ENCODE data around the gene DRAP1. TPM values are rescaled to one million over a fixed set of nuclear protein-coding genes. Genes with fewer than 3 reads are reported as not detected.

DRAP1 gene
- total RNA-seq, 1 donor from 2014 or later, result 169 TPM

GRCh38 chr11:65945430-65945911 lies 26.2 kb downstream of the DRAP1 start, which contains the start of gene TSGA10IP:
TSS of gene TSGA10IP (plus strand) at chr11:65945480. CDS start at chr11:65945676, 196 bp downstream.
- H3K4me1 Mint-ChIP-seq (ENCODE audit: low read depth, unreplicated experiment), result peaks cover 9% of the 10 kb centered on the region
- Histone ChIP-seq H2AFZ (ENCODE audit: low read depth, low read length) (no peak within 1 kb of the TSS), H3K79me2 (ENCODE audit: insufficient read depth, low read length) (no peaks in the 10 kb centered on the region), H3K4me3 (ENCODE audit: insufficient read depth, low read depth, low read length) (no peak within 1 kb of the TSS), H3K36me3 (ENCODE audit: insufficient read depth, low read length) (no peaks in the 10 kb centered on the region), H3K9me3 (ENCODE audit: insufficient read depth, low read depth, low read length) (no peaks in the 10 kb centered on the region), H3K4me1 (ENCODE audit: insufficient read depth, low read length) (peaks cover 11% of the 10 kb centered on the region), H3K27me3 (ENCODE audit: insufficient read depth, low read length) (no peaks in the 10 kb centered on the region), H3K9ac (ENCODE audit: low read length) (no peak within 1 kb of the TSS), H4K20me1 (ENCODE audit: insufficient read depth, low read length) (no peaks in the 10 kb centered on the region), H3K4me2 (ENCODE audit: low read length) (no peak within 1 kb of the TSS), H3K27ac (ENCODE audit: low read depth, low read length) (no peak within 1 kb of the TSS)
- H3K36me3 Mint-ChIP-seq (ENCODE audit: low read depth, unreplicated experiment), result no peaks in the 10 kb centered on the region
- DNase-seq (ENCODE audit: low read depth) (no peak), FAIRE-seq (no peak)
- H3K9me3 Mint-ChIP-seq (ENCODE audit: unreplicated experiment), result no peaks in the 10 kb centered on the region
- no peak within 1 kb of the TSS for H3K27ac Mint-ChIP-seq (ENCODE audit: unreplicated experiment)
- H3K4me3 Mint-ChIP-seq (ENCODE audit: unreplicated experiment), result no peak within 1 kb of the TSS
- TF ChIP-seq EZH2 (IDR thresholded peaks at IDR 0.05; ENCODE audit: insufficient read depth, low read length), result no peak
- no peak for TF ChIP-seq CTCF (IDR thresholded peaks at IDR 0.05; ENCODE audit: insufficient read depth, low read depth, low read length)
- H3K27me3 Mint-ChIP-seq (ENCODE audit: low read depth, unreplicated experiment), result peaks cover 8% of the 10 kb centered on the region

GRCh38 chr11:65945941-65946558 lies 26.8 kb downstream of the DRAP1 start:
- Histone ChIP-seq H3K36me3 (ENCODE audit: insufficient read depth, low read length) (no peaks in the 10 kb centered on the region), H3K27me3 (ENCODE audit: insufficient read depth, low read length) (no peaks in the 10 kb centered on the region), H2AFZ (ENCODE audit: low read depth, low read length) (no peak overlapping the region), H3K4me2 (ENCODE audit: low read length) (no peak overlapping the region), H3K27ac (ENCODE audit: low read depth, low read length) (no peak overlapping the region), H3K9me3 (ENCODE audit: insufficient read depth, low read depth, low read length) (no peaks in the 10 kb centered on the region), H4K20me1 (ENCODE audit: insufficient read depth, low read length) (no peaks in the 10 kb centered on the region), H3K79me2 (ENCODE audit: insufficient read depth, low read length) (no peaks in the 10 kb centered on the region), H3K4me3 (ENCODE audit: insufficient read depth, low read depth, low read length) (no peak overlapping the region), H3K9ac (ENCODE audit: low read length) (no peak overlapping the region), H3K4me1 (ENCODE audit: insufficient read depth, low read length) (peaks cover 10% of the 10 kb centered on the region)
- DNase-seq (ENCODE audit: low read depth) (no peak), FAIRE-seq (no peak)
- H3K36me3 Mint-ChIP-seq (ENCODE audit: low read depth, unreplicated experiment), result no peaks in the 10 kb centered on the region
- peaks cover 8% of the 10 kb centered on the region for H3K4me1 Mint-ChIP-seq (ENCODE audit: low read depth, unreplicated experiment)
- TF ChIP-seq CTCF (IDR thresholded peaks at IDR 0.05; ENCODE audit: insufficient read depth, low read depth, low read length) (no peak), EZH2 (IDR thresholded peaks at IDR 0.05; ENCODE audit: insufficient read depth, low read length) (no peak)
- no peaks in the 10 kb centered on the region for H3K9me3 Mint-ChIP-seq (ENCODE audit: unreplicated experiment)
- no peak overlapping the region for H3K4me3 Mint-ChIP-seq (ENCODE audit: unreplicated experiment)
- no peak overlapping the region for H3K27ac Mint-ChIP-seq (ENCODE audit: unreplicated experiment)
- H3K27me3 Mint-ChIP-seq (ENCODE audit: low read depth, unreplicated experiment), result peaks cover 8% of the 10 kb centered on the region

- H3K9ac ChIP-seq (ENCODE audit: low read length), result no peak overlapping the region
- TF ChIP-seq EZH2 (IDR thresholded peaks at IDR 0.05; ENCODE audit: insufficient read depth, low read length) (no peak), CTCF (IDR thresholded peaks at IDR 0.05; ENCODE audit: insufficient read depth, low read depth, low read length) (no peak)
These were observed 27.4 kb downstream of the DRAP1 start for GRCh38 chr11:65946655-65947054.

More at GRCh38 chr11:65946655-65947054, 27.4 kb downstream of the DRAP1 start:
- Histone ChIP-seq H3K4me3 (ENCODE audit: insufficient read depth, low read depth, low read length) (no peak overlapping the region), H3K36me3 (ENCODE audit: insufficient read depth, low read length) (no peaks in the 10 kb centered on the region), H3K27me3 (ENCODE audit: insufficient read depth, low read length) (no peaks in the 10 kb centered on the region), H3K79me2 (ENCODE audit: insufficient read depth, low read length) (no peaks in the 10 kb centered on the region), H2AFZ (ENCODE audit: low read depth, low read length) (no peak overlapping the region), H3K4me2 (ENCODE audit: low read length) (no peak overlapping the region), H3K4me1 (ENCODE audit: insufficient read depth, low read length) (peaks cover 5% of the 10 kb centered on the region), H4K20me1 (ENCODE audit: insufficient read depth, low read length) (no peaks in the 10 kb centered on the region), H3K9me3 (ENCODE audit: insufficient read depth, low read depth, low read length) (no peaks in the 10 kb centered on the region), H3K27ac (ENCODE audit: low read depth, low read length) (no peak overlapping the region)
- Mint-ChIP-seq H3K27ac (ENCODE audit: unreplicated experiment) (no peak overlapping the region), H3K4me1 (ENCODE audit: low read depth, unreplicated experiment) (peaks cover 2% of the 10 kb centered on the region), H3K4me3 (ENCODE audit: unreplicated experiment) (no peak overlapping the region), H3K9me3 (ENCODE audit: unreplicated experiment) (no peaks in the 10 kb centered on the region), H3K36me3 (ENCODE audit: low read depth, unreplicated experiment) (no peaks in the 10 kb centered on the region), H3K27me3 (ENCODE audit: low read depth, unreplicated experiment) (peaks cover 8% of the 10 kb centered on the region)
- no peak for FAIRE-seq
- DNase-seq (ENCODE audit: low read depth), result no peak
